GM21360 (cell line): ENCODE measurements around the gene SHISA7.
"Not testable (repeated sequence)": the region's sequence is repeated elsewhere in the genome, so short reads cannot be mapped to it uniquely, and the experiment has no call there.

Experiments used
- ATAC-seq: cut with Tn5 transposase; IDR thresholded peaks from one replicate; pipeline ENCODE4 v1.9.1; 2021; ENCODE audit warnings: mild to moderate bottlenecking, moderate library complexity; ENCODE audit not compliant: unreplicated experiment

SHISA7 gene

GRCh38 chr19:55421281-55421680, 21.8 kb downstream of the SHISA7 start:
- ATAC-seq, result not testable (repeated sequence)

GRCh38 chr19:55419624-55420236, 23.4 kb downstream of the SHISA7 start:
- no peak for ATAC-seq

GRCh38 chr19:55419103-55419502, 24.0 kb downstream of the SHISA7 start:
- ATAC-seq, result no peak

DNA sequence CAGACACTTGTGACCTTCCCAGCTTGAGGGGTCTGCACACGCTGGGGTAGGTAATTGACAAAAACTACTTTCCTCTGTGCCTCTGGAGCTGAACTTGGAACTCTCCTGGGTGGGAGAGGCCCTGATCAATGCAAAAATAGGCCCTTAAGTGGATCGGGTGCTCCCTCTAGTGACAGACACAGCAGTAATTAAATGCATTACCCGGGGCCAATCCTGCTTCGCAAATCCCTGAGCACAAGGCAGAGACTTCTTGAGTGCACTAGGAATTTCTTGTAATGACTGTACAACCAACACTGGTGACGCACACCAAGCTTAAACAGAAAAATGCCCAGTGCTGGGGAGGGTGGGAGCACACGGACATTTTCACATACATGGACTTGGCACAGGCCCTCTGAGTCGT, 24.9 kb downstream of the SHISA7 start:
- ATAC-seq, result no peak

- ATAC-seq, result no peak
Measured at GRCh38 chr19:55410168-55410567, 32.9 kb downstream of the SHISA7 start.

DNA sequence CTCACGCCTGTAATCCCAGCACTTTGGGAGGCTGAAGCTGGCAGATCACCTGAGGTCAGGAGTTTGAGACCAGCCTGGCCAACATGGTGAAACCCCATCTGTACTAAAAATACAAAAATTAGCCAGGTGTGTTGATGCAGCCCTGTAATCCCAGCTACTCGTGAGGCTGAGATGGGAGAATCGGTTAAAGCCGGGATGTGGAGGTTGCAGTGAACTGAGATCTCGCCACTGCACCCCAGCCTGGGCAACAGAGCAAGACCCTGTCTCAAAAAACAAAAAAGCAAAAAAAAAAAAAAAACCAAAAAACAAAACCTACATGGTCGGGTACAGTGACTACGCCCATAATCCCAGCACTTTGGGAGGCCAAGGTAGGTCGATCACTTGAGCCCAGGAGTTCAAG, 33.9 kb downstream of the SHISA7 start:
- ATAC-seq, result not testable (repeated sequence)

DNA sequence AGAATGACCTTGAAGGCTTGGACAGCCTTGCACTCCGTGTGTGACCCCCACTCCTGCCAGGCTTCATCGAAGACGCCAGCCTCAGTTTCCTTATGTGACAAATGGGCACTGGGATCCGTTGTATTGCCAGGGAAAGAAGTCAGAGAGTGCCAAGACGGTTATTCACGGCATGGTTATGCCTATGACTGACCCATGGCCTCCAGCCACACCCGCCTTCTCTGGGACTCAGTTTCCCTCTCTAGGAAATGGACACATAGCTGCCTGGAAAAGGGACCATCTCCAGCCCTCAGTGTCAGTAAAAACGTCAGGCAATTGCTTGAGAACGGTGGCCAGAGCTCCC, 34.6 kb downstream of the SHISA7 start:
- ATAC-seq, result no peak

GRCh38 chr19:55407800-55408532, 35.1 kb downstream of the SHISA7 start:
- peak; percentile 78 for ATAC-seq

DNA sequence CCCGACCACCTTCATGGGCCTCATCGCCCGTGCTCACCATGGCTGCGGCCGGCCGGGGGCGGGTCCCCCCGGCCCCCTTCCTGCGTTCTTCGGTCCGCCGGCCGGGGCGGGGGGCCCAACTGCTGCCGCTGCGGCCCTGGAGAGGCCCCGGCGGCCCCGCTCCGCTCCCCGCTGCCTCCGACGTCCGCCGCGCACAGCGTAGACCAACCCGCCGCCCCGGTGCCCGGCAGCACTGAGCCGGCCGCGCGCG, 35.6 kb downstream of the SHISA7 start, which contains the start of gene UBE2S:
UBE2S (minus strand) TSS at position 239 of the 250 bp plus-strand sequence; CDS start at position 40, 199 bp downstream.
- peak; percentile 59 for ATAC-seq

DNA sequence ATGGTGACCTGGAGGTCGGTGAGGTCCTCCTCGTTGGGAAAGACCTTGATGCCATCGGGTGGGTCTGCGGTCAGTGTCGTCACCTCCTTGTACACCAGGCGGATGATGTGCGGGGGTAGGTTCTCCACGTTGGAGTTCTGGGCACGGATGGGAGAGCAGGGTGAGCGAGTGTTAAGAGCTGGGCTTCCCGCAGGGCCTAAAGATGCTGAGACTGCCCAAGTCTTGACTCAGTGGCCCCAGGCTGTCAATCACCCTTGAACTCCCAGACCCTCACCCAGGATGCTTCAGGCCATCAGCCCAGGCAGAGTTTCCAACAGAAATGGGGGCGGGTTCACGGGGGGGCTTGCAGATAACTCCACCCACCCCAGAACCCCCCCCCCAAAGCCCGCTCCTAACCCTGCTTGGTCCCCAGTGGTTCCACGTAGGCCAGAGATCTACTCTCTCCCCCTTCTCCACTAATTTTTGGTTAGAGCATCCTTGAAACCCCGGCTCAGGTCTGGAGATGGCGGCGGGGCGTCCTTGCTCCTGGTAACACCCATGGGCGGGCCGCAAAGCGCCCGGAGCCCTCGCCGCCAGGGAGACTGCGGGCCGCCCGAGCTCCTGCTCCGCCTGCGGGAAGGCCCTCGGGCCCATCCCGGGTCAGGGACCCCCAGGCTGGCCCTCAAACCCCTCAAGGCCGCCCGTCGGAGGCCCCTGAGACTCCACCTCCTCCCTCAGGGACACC, 36.1 kb downstream of the SHISA7 start:
- ATAC-seq, result no peak

GRCh38 chr19:55406091-55406825, 36.8 kb downstream of the SHISA7 start:
- ATAC-seq, result no peak

GRCh38 chr19:55405638-55406037, 37.5 kb downstream of the SHISA7 start:
- ATAC-seq, result no peak

GRCh38 chr19:55402509-55402908, 40.6 kb downstream of the SHISA7 start:
- no peak for ATAC-seq

- not testable (repeated sequence) for ATAC-seq
Measured at GRCh38 chr19:55401390-55401789, 41.7 kb downstream of the SHISA7 start.

- ATAC-seq, result no peak
Measured at GRCh38 chr19:55400281-55401087, 42.6 kb downstream of the SHISA7 start.

DNA sequence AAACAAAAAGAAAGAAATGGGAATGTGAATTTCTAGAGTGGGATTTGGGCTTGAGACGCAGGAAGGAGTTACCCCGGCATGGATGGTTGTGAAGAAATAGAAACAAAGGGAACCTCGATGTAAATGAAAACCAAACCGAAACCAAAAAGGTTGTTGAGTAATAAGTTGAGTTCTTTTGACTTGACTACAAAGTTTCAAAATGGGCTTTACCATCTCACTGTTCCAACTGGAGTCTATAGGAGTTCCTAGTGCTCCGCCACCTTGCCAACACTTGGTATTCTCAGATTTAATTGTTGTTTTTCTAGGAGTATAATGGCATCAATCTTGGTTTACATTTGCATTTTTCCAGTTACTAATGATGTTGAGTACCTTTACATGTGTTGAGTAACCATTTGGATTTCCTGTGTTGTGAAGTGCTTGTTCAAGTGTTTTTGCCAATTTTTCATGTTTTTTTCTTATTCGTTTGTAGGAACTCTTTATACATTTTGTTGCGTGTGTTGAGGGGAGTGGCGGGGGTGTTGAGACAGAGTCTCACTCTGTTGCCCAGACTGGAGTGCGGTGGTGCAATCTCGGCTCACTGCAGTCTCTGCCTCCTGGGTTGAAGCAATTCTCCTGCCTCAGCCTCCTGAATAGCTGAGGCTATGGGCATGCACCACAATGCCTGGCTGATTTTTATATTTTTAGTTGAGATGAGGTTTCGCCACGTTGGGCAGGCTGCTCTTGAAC, 44.7 kb downstream of the SHISA7 start:
- ATAC-seq, result no peak

DNA sequence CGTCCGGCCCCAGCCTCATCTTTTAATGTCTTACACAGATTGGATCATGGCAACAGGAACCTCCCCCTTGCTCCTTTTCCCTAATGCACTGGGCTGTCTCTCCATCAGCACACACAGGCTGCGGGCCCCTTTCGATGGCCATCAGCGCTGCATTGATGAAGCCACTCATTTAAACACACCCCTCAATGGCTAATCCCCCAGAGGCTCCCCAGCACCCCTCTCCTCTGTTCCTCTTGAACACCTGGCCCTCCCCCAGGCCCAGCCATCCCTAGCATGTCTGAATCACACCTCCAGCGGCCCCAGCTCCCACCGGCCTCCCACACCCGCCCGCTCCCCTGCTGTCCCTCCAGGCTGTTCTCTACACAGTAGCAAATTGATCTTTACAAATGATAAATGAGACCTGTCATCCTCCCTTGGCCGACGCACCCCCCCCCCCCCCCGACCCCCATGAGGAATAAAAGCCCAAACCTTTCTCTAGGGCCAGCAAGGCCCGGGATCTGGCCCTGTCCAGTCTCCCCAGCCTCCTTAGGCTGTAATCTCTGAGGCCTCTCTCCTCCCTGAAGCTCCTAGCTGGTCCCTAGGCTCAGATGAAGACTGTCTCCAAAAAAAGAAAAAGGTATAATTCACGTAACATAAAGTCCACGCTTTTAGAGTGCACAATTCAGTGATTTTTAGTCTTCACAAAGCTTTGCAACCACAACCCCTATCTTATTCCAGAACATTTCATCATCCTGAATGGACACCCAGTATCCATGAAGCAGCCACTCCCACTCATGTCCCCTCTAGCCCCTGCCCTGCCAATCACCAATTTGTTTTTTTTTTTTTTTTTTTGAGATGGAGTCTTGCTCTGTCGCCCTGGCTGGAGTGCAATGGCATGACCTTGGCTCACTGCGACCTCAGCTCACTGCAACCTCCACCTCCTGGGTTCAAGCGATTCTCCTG, 50.0 kb downstream of the SHISA7 start:
- no peak for ATAC-seq

GRCh38 chr19:55391702-55392615, 51.1 kb downstream of the SHISA7 start:
- no peak for ATAC-seq
